ENCODE measurements around the gene G6PC1. TPM values are rescaled to one million over a fixed set of nuclear protein-coding genes. Genes with fewer than 3 reads are reported as not detected.

G6PC1 gene
- total RNA-seq, 1 donor from 2014 or later = not detected

- Mint-ChIP-seq H3K4me3 (no peak overlapping the region), H3K36me3 (no peaks in the 10 kb centered on the region), H3K4me1 (peaks cover 10% of the 10 kb centered on the region), H3K27ac (no peak overlapping the region), H3K9me3 (no peaks in the 10 kb centered on the region), H3K27me3 (ENCODE audit: insufficient read depth, low read depth) (no peaks in the 10 kb centered on the region)
- no peaks in the 10 kb centered on the region for H3K79me2 ChIP-seq (ENCODE audit: low read depth)
- H2AFZ ChIP-seq (replicated peaks) = peak overlapping the region; percentile 94
- H3F3A ChIP-seq (ENCODE audit: low read depth) = no peaks in the 10 kb centered on the region
- H3K4me3 ChIP-seq = no peak overlapping the region
- H4K20me1 ChIP-seq (ENCODE audit: low read depth) = no peaks in the 10 kb centered on the region
- TF ChIP-seq EZH2phosphoT487 (IDR thresholded peaks at IDR 0.05) = no peak
- no peak for TF ChIP-seq EZH2 (IDR thresholded peaks at IDR 0.05)
- no peak for TF ChIP-seq CTCF (IDR thresholded peaks at IDR 0.05)
- no peaks in the 10 kb centered on the region for H3K4me1 ChIP-seq
- no peak overlapping the region for H3K9ac ChIP-seq
- no peaks in the 10 kb centered on the region for H3K27me3 ChIP-seq
- no peak for DNase-seq (ENCODE audit: low spot score)
- H3K27ac ChIP-seq = no peak overlapping the region
- H3K36me3 ChIP-seq = no peaks in the 10 kb centered on the region
- H3K9me3 ChIP-seq (ENCODE audit: low read depth) = no peaks in the 10 kb centered on the region
- H3K4me2 ChIP-seq = no peak overlapping the region
Measured at GRCh38 chr17:42893359-42893758, 7.2 kb upstream of the G6PC1 start.

GRCh38 chr17:42894283-42895184 lies 6.1 kb upstream of the G6PC1 start:
- no peak for DNase-seq (ENCODE audit: low spot score)
- Histone ChIP-seq H2AFZ (replicated peaks) (no peak overlapping the region), H3K36me3 (no peaks in the 10 kb centered on the region), H4K20me1 (ENCODE audit: low read depth) (no peaks in the 10 kb centered on the region), H3K9me3 (ENCODE audit: low read depth) (no peaks in the 10 kb centered on the region), H3K27me3 (no peaks in the 10 kb centered on the region), H3K9ac (no peak overlapping the region), H3K4me2 (no peak overlapping the region), H3K27ac (no peak overlapping the region), H3F3A (ENCODE audit: low read depth) (no peaks in the 10 kb centered on the region), H3K79me2 (ENCODE audit: low read depth) (no peaks in the 10 kb centered on the region), H3K4me1 (no peaks in the 10 kb centered on the region), H3K4me3 (no peak overlapping the region)
- H3K27ac Mint-ChIP-seq = no peak overlapping the region
- no peaks in the 10 kb centered on the region for H3K27me3 Mint-ChIP-seq (ENCODE audit: insufficient read depth, low read depth)
- H3K4me1 Mint-ChIP-seq = peaks cover 10% of the 10 kb centered on the region
- no peak for TF ChIP-seq EZH2 (IDR thresholded peaks at IDR 0.05)
- TF ChIP-seq EZH2phosphoT487 (IDR thresholded peaks at IDR 0.05) = no peak
- no peak for TF ChIP-seq CTCF (IDR thresholded peaks at IDR 0.05)
- H3K9me3 Mint-ChIP-seq = no peaks in the 10 kb centered on the region
- no peak overlapping the region for H3K4me3 Mint-ChIP-seq
- H3K36me3 Mint-ChIP-seq = no peaks in the 10 kb centered on the region

- H3K9ac ChIP-seq = no peak overlapping the region
- Mint-ChIP-seq H3K4me3 (no peak overlapping the region), H3K9me3 (no peaks in the 10 kb centered on the region), H3K27ac (no peak overlapping the region), H3K36me3 (no peaks in the 10 kb centered on the region), H3K27me3 (ENCODE audit: insufficient read depth, low read depth) (no peaks in the 10 kb centered on the region), H3K4me1 (peaks cover 10% of the 10 kb centered on the region)
- TF ChIP-seq CTCF (IDR thresholded peaks at IDR 0.05) (no peak), EZH2phosphoT487 (IDR thresholded peaks at IDR 0.05) (no peak), EZH2 (IDR thresholded peaks at IDR 0.05) (no peak)
- no peaks in the 10 kb centered on the region for H3K27me3 ChIP-seq
- H3K79me2 ChIP-seq (ENCODE audit: low read depth) = no peaks in the 10 kb centered on the region
- no peak for DNase-seq (ENCODE audit: low spot score)
- no peaks in the 10 kb centered on the region for H4K20me1 ChIP-seq (ENCODE audit: low read depth)
- no peak overlapping the region for H3K4me2 ChIP-seq
- no peak overlapping the region for H3K4me3 ChIP-seq
- no peaks in the 10 kb centered on the region for H3K36me3 ChIP-seq
- no peaks in the 10 kb centered on the region for H3K9me3 ChIP-seq (ENCODE audit: low read depth)
- no peak overlapping the region for H2AFZ ChIP-seq (replicated peaks)
- H3K4me1 ChIP-seq = no peaks in the 10 kb centered on the region
- H3F3A ChIP-seq (ENCODE audit: low read depth) = no peaks in the 10 kb centered on the region
- no peak overlapping the region for H3K27ac ChIP-seq
Measured at GRCh38 chr17:42895185-42895555, 5.4 kb upstream of the G6PC1 start.
